Iris pigment epithelial cell (primary cell): ENCODE data around the gene ITCH.
A peak's percentile ranks its signal among the peaks of the same experiment; 100 is the strongest.
"Not testable (repeated sequence)": the region's sequence is repeated elsewhere in the genome, so short reads cannot be mapped to it uniquely, and the experiment has no call there.

Experiments
- DNase-seq: peaks from one replicate; pipeline ENCODE4 v3.0.0-alpha.2; 2011; ENCODE audit warnings: low read depth

ITCH gene

DNA sequence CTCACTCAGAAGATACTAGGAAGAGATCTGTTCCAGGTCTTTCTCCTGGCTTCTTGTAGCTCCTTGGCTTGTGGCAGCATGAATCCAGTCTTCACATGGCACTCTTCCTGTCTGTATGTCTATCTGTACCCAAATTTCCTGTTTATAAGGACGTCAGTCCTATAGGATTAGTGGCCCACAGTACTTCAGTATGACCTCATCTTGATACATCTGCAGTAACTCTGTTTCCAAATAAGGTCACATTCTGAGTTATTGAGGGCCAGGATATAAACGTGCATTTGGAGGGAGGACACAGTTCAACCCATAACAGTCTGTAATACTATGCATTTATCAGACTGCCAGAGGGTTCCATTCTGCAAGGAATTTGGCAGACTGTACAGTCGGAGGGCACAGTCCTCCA is 95.6 kb downstream of the ITCH start:
- peak; percentile 66 for DNase-seq

DNA sequence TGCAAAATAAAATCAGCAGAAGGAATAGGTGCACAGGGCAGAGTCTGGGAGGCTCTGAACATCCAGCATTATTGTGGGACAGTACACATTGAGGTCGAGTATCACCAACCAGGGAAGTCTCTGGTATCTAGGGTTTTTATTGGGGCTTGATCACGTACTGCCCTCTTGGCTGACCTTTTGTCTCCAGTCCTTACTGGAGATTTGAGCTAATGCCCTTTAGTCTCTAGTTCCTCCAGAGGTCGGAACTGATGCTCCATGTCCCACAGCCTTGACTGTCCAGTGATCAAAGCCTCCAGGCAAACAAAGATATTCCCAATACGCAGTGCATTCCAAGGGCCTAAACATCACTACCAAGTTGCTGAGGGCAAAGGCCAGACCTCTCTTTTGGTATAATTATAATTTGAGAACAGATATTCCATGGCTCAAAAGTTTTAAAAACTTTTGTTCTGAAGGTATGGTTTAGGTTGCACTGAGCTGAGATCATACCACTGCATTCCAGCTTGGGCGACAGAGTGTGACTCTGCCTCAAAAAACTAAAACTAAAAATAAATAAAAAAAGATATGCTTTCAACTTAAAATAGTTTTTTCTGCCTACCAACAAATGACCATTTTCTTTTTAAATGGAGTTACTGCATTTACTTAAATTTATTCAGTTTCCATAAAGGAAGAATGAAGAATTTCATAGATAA is 96.3 kb downstream of the ITCH start:
- DNase-seq = no peak

DNA sequence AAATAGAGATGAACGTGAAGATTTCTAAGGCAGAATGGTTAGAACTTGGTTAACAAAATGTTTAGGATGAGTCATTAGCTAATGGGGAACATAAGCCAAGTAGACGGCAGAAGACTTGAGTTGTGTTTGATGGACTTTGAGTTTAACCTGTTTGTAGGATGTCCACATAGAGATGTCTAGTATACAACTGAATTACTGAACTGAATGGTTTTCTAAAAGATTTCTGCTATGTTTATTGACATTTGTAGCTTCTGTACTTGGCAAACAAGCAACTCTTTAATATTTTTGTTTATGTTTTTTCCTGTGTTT is 98.7 kb downstream of the ITCH start:
- peak; percentile 37 for DNase-seq

DNA sequence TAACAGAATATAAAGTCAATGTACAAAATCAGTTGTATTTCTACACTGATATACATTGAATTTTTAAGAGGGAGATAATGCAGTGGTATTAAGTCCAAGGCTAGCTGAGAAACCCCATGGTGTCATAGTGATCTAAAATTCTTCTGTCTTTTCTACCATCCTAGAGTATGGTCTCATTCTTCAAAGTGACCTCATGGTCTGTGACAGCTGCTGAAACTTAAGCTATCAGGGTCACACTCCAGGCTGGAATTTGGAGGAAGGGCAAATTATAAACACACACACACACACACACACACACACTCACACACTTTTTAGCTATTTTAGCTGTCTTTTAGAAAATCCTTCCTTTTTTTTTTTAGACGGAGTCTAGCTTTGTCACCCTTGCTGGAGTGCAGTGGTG is 105.9 kb downstream of the ITCH start:
- DNase-seq = no peak

DNA sequence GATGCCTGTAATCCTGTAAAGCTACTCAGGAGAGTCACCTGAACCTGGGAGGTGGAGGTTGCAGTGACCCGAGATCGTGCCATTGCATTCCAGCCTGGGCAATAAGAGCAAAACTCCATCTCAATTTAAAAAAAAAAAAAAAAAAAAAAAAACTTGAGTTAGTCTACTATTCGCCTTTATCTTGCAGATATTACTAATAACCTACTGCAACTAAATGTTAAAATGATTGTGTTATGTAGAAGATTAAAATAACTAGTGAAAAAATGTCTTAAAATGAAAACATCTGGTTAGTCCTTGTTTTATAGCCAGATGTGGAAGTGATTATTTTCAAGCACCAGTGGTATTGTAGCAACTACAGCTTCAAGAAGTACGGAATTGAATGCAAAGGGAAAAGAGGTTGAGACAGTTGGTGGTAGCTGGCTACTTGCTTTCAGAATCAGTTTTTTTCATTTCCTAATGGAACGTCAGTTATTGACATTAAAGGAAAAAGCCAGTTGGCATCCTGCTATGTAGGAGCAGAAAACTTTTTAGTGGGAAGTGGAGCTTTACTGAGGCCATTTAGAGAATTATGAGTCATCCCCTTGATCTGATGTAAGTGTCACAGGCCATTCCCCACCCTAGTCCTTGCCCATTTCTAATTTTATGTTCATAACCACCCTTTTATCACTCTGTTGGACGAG is 109.3 kb downstream of the ITCH start:
- DNase-seq = peak; percentile 45

DNA sequence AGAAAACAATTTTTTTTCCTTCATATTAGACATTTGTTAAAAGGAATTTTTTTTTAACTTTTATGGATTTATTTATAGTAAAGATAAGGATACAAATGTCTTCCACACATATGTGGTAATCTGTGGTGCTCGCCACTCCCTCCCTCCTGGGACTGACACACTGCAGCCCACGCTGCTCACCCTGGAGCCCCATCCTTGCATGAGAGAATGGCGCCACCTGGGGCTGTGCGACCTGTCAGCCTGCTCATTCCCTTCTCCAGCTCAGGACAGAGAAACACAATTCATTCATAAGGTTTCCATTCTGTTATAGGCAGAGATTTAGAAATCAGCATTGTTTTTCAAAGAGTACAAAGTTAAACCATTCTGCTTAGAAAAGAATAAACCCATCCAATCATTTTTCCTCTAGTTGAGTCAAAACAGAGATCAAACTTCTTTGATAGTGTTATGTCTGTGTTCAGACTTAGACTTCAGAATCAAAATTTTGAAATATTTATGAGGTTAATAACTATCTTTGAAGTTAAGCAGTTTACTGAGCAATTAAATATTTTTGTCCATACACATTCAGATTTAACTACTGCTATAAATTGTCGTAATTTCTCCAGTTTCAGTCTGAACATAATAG is 110.3 kb downstream of the ITCH start:
- peak; percentile 62 for DNase-seq

DNA sequence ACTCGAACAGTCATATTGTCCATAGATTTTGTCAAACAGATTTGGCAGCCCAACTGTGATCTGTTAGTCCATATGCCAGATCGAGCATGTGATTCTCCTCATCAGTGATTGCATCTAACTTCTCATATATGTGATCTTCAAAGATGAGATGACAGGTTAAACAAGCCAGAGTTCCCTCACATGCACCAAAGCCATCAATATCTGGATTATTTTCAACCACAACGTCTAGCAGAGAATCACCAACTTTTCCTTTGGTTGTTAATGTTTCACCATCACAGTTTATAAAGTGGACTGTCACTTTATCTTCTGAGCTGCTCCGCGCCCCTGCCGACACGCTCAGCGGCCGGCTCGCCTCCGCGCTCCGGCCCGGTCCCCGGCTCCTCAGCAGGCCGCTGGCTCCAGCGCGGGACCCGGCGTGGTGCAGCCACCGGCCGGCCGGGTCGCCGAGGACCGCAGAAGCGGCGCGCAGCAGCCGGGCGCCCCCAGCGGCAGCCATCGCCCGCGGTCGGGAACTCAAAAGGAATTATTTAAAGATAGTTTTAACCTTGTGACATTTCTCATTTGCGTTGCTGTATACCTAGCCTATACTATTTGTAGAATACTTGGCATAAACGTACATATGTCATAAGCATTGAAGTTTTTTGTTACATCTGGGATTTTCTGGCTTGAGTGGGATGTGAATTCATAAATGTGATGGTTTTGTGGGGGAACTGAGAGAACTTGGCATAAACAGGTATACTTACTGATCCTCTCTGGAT is 113.1 kb downstream of the ITCH start:
- DNase-seq = no peak

DNA sequence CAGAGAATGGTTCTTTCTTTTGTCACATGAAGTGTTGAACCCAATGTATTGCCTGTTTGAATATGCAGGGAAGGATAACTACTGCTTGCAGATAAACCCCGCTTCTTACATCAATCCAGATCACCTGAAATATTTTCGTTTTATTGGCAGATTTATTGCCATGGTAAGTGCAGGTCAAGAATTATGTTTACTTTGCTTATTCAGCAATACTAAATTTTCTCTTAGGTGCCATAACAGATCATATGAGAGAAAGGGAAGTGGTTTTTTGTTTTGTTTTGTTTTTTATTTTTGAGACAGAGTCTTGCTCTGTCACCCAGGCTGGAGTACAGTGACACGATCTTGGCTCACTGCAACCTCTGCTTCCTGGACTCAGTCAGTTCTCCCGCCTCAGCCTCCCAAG is 116.6 kb downstream of the ITCH start:
- DNase-seq = no peak

DNA sequence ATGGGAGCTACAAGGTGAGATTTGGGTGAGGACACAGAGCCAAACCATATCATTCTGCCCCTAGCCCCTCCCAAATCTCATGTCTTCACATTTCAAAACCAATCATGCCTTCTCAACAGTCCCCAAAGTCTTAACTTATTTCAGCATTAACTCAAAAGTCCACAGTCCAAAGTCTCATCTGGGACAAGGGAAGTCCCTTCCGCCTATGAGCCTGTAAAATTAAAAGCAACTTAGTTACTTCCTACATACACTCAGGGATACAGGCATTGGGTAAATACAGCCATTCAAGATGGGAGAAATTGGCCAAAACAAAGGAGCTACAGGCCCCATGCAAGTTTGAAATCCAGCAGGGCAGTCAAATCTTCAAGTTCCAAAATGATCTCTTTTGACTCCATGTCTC is 119.1 kb downstream of the ITCH start:
- not testable (repeated sequence) for DNase-seq

DNA sequence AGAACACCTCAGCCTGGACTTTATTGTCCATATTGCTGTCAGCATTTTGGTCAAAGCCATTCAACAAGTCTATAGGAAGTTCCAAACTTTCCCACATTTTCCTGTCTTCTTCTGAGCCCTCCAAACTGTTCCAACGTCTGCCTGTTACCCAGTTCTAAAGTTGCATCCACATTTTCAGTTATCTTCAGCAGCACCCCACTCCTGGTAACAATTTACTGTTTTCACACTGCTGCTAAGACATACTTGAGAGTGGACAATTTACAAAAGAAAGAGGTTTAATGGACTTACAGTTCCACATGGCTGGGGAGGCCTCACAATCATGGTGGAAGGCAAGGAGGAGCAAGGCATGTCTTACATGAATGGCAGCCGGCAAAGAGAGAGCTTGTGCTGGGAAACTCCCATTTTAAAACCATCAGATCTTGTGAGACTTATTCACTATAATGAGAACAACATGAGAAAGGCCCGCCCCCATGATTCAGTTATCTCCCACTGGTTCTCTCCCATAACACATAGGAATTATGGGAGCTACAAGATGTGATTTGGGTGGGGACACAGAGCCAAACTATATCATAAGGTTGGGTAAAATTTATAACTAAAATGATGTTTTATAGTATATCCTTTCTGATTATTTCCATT is 120.6 kb downstream of the ITCH start:
- not testable (repeated sequence) for DNase-seq

DNA sequence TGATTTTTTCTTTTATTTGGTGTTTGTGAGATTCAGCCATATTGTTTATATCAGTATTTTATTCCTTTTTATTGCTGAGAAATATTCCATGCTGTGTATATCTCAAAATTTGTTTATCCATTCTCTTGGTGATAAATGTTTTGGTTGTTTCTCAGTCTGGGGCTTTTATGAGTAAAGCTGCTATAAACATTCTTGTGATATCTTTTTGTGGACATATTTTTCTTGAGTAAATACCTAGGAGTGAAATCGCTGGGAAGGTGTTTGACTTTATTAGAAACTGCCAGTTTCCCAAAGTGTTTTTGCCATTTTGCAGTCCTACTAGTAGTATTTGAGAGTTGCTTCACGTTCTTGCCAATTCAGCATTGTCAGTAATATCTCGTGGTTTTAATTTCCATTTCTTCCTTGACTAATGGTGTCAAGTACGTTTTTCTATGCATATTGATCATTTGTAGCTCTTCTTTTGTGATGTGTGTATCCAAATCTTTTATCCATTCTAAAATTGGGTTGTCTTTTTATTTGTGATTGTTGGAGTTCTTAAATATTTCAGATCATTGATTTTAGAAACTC is 122.1 kb downstream of the ITCH start:
- no peak for DNase-seq

DNA sequence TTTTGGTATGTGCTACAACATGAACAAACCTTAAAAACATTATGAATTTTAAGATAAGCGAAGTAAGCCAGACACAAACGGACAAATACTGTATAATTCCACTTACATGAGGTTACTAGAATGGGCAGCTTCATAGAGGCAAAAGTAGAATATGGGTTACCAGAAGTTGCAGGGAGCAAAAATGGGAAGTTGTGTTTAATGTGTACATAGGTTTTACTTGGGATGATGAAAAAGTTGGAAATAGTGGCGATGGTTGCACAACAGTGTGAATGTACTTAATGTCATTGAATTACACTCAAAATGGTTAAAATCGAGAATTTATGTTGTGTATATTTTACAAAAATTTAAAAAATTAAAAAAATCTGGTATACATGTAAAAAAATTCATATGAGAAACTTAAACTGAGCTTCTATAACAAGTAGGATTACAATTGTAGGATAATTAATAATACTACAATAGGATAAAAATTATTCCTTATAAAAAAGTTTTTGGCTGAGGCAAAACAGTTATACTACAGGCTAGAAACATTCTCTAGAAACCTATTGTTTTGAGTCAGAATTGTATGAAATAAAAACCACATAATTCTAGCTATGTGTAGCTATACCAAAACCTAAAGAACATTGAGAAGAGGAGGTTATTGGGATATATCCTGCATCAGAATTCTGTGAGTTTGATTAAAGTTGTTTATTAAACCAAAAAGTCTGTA is 128.3 kb downstream of the ITCH start:
- DNase-seq = no peak

DNA sequence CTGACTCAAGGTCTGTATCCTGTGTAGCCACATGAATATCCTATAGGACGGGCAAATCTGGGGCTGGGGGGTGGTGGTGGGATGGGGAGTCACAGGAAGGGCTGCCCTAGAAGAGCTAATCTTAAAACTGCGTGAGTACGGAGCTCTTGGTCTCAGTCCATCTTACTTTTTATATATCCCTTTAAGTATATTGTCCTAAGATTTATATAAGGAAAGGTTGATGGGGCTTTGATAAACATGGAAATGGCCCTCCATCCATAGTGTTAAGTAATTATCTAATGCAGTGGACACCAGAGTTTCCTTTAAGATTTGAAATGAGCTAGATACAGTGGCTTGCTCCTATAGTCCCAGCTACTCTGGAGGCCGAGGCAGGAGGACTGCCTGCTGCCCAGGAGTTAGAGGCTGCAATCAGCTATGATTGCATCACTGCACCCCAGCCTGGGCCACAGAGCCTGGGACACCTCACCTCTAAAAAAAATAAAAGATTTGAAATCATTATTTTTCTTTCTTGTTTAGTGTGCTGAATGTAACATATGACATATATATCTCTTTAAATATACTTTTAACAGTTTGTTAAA is 128.9 kb downstream of the ITCH start:
- DNase-seq = no peak

DNA sequence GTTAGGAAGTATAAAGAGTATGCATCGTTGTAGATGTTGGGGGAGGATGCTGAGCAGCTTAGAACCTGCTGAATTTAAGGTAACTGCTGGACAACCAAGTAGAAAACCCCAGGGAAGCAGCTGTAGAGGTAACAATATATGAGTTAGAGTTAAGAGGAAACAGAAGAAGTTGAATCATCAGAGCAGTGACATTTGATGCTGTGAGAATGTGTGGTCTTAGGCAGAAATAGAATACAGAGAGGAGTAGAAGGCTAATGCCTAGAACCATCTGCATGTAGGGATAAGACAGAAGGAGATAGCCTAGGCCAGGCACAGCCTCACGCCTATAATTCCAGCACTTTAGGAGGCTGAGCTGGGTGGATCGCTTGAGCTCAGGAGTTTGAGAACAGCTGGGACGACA is 130.6 kb downstream of the ITCH start:
- DNase-seq = peak; percentile 45

DNA sequence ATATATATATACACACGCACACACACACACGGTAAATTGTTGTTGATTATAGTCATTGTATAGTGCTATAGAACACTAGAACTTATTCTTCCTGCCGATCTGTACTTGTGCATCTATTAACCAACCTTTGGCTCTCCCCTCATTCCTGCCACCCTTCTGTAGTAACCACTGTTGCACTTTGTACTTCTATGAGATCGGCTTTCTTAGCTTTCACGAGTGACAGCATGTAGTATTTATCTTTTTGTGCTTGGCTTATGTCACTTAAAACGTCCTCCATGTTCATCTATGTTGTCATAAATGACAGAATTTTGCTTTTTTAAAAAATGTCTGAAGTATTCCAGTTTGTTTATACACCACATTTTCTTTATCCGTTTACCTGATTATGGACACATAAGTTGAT is 132.2 kb downstream of the ITCH start:
- no peak for DNase-seq

DNA sequence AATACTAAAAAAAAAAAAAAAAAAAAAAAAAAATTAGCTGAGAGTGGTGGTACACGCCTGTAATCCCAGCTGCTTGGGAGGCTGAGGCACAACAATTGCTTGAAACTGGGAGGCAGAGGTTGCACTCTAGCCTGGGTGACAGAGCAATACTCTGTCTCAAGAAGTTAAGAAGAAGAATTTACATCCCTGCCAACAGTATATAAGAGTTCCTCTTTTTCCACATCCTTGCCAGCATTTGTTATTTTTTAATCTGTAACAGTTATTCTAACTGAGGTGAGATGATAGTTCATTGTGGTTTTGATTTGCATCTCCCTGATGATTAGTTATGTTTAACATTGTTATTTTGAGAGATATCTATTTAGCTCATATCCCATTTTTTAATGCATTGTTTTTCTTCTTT is 132.8 kb downstream of the ITCH start:
- DNase-seq = no peak

DNA sequence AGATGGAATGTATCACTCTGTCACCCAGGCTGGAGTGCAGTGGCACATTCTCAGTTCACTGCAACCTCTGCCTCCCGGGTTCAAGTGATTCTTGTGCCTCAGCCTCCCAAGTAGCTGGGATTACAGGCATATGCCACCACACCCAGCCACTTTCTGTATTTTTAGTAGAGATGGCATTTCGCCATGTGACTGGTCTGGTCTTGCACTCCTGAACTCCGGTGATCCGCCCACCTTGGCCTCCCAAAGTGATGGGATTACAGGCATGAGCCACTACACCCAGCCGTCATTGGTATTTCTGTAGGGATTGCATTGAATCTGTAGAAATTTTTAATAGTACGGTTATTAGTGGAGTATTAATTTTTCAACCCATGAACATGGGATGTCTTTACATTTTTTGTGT is 134.5 kb downstream of the ITCH start:
- not testable (repeated sequence) for DNase-seq

DNA sequence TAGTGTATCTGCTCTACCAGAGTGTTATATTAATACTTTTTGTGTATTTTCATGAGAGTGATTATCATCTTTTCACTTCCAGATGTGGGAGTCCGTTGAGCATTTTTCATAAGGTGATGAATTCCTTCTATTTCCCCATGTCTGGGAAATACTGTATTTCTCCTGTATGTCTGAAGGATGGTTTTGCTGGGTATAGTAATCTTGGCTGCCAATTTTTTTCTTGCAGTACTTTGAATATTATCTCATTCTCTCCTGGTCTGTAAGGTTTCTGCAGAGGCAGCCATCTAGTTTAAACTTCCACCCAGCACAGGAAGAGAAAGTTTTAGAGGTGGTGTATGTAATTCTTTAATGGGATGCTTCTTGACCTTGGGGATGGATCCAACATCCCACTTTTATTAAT is 137.8 kb downstream of the ITCH start:
- no peak for DNase-seq

DNA sequence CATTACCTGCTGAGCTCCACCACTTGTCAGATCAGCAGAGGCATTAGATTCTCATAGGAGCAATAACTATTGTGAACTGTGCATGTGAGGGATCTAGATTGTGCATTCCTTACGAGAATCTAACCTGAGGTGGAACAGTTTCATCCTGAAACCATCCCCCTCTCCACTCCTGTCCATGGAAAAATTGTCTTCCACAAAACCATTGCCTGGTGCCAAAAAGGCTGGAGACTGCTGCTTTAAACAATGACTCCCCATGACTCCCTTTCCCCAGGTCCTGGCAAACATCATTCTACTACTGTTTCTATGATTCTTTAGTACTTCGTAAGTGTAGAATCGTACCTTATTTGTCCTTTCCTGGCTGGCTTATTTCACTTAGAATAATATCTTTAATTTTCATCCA is 143.4 kb downstream of the ITCH start:
- DNase-seq = no peak

DNA sequence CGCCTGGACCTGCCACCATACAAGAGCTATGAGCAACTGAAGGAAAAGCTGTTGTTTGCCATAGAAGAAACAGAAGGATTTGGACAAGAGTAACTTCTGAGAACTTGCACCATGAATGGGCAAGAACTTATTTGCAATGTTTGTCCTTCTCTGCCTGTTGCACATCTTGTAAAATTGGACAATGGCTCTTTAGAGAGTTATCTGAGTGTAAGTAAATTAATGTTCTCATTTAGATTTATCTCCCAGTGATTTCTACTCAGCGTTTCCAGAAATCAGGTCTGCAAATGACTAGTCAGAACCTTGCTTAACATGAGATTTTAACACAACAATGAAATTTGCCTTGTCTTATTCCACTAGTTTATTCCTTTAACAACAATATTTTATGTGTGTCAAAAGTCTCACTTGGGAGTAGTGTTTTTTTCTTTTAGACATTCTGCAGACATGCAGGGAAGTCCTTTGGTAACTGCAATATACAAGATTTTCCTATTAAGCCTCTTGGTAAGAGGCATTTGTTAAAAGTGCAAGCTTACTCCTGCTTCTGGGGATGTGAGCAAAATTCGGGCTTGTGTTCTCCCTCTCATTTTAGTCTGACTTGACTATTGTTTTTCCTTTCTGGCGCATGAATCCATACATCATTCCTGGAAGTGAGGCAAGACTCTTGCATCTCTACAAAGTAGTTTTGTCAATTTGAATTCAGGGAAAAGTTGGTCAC is 144.8 kb downstream of the ITCH start:
- DNase-seq = no peak

DNA sequence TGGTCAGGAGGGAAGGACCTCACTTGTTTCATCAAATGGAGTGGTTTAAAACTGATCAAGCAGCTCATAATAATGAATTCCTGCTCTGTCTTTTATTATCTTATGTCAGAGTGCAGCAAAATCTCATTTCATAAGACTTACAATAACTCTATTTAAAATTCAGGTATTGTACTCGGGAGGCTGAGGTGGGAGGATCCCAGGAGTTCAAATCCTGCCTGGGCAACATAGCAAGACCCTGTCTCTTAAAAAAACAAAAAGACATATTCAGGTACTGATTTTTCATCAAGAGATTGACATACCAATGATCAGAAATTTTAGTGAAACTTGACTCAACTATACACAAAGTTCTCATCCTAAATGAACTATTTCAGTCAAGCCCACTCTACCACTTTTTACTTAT is 147.5 kb downstream of the ITCH start:
- no peak for DNase-seq
